HL-60 (cell line): ENCODE results near the gene DHTKD1.

Experiments
- CTCF ChIP-seq: IDR thresholded peaks from one replicate; pipeline ENCODE4 v1.5.1; 2011; ENCODE audit warnings: low read length, control low read depth, inconsistent platforms; ENCODE audit not compliant: insufficient read depth
- GABPA ChIP-seq: IDR thresholded peaks from 2 replicates; pipeline ENCODE4 v1.6.1; 2012; ENCODE audit warnings: low read depth
- POLR2AphosphoS5 ChIP-seq: IDR thresholded peaks from 2 replicates; pipeline ENCODE4 v1.6.1; 2012; ENCODE audit warnings: low read depth
- REST ChIP-seq: IDR thresholded peaks from 2 replicates; pipeline ENCODE4 v1.6.1; 2012; ENCODE audit warnings: low read depth; ENCODE audit not compliant: insufficient replicate concordance
- SPI1 ChIP-seq: IDR thresholded peaks from 2 replicates; pipeline ENCODE4 v1.6.1; 2012; ENCODE audit warnings: low read depth, mild to moderate bottlenecking, borderline replicate concordance

- TF ChIP-seq CTCF: no peak
- no peak for TF ChIP-seq GABPA
- TF ChIP-seq REST: no peak
- TF ChIP-seq POLR2AphosphoS5: no peak
- TF ChIP-seq SPI1: no peak
These were observed 46.0 kb upstream of the DHTKD1 start for GRCh38 chr10:12022580-12023257.
